ENCODE data around the gene SHANK1. TPM values are rescaled to one million over a fixed set of nuclear protein-coding genes. Genes with fewer than 3 reads are reported as not detected.

The SHANK1 gene
- total and polyA plus RNA-seq, 4 donors, result 0.06 to 0.28 (median 0.17) TPM; not detected in 1

DNA sequence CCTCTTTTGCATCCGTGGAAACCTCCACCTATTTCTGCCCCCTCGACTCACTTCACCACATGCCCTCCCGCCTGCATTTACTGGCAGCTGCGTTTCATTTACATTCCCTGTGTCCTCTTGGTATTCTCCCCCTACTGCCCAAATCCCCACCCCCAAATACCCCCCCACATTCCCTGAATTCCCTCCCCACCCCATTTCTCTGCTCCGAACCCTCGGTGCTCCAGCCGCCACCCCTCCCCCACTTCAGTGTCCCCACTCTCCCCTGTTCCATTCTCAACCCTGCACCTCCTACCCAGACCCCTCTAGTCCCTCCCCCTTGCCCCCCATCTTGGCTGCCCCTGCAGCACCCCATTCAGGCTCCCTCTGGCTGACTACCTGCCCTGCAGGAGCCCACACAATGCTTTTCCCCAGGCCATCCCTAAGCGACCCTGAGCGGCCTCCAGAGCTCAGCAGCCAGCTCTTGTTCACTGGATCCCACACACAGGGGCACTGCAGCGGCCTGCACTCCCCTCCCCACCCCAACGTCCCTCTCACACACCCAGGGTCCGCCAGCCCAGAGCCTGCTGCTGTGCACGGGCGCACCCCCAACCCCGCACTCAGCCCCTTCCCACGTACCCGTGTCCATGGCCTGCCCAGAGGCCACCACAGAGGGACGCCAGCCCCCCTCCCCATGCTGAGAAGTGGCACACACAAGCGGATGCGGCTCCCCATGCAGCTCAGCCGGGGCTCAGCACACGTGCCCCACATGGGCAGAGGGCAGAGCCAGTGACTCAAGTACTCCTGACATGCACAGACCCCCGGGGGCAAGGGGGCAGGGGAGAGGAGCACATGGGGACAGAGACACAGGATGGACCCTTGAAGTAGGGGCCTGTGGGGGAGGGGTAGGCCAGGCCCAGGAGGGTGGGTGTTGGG is 26.3 kb downstream of the SHANK1 start:
- H3K4me3 ChIP-seq (ENCODE audit: low read depth in 1 of 3, low read length in 3 of 3), result no peak overlapping the region
- no peak overlapping the region for H3K9ac ChIP-seq (ENCODE audit: low read depth in 1 of 2, low read length in 2 of 2)
- H3K27me3 ChIP-seq (ENCODE audit: control insufficient read depth in 4 of 4, insufficient read depth in 4 of 4, low read length in 3 of 4), result peaks cover 0 to 11% (median 2%) of the 10 kb centered on the region in 4 donors
- DNase-seq (ENCODE audit: low spot score), result no peak
- no peaks in the 10 kb centered on the region for H3K9me3 ChIP-seq (ENCODE audit: control insufficient read depth in 4 of 4, low read length in 3 of 4)
- H3K4me1 ChIP-seq (ENCODE audit: control insufficient read depth in 4 of 4, insufficient read depth in 4 of 4, low read length in 3 of 4), result no peaks in the 10 kb centered on the region
- WGBS, result 9% methylated on average over 23 of the region's 23 CpGs
- no peak overlapping the region for H3K27ac ChIP-seq (ENCODE audit: low read depth in 1 of 2, low read length in 2 of 2)
- H3K36me3 ChIP-seq (ENCODE audit: control insufficient read depth in 4 of 4, insufficient read depth in 3 of 4, low read depth in 1 of 4, low read length in 3 of 4), result no peaks in the 10 kb centered on the region
- no peak for TF ChIP-seq GABPA (IDR thresholded peaks at IDR 0.05 in 1 of 2, conservative IDR thresholded peaks at IDR 0.05 in 1 of 2)
- no peak for TF ChIP-seq HNF4G (IDR thresholded peaks at IDR 0.05)
- TF ChIP-seq, protein P1, sequence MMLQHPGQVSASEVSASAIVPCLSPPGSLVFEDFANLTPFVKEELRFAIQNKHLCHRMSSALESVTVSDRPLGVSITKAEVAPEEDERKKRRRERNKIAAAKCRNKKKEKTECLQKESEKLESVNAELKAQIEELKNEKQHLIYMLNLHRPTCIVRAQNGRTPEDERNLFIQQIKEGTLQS (IDR thresholded peaks at IDR 0.05), result no peak
- TF ChIP-seq SP1 (IDR thresholded peaks at IDR 0.05), result no peak
- TF ChIP-seq, protein P2, sequence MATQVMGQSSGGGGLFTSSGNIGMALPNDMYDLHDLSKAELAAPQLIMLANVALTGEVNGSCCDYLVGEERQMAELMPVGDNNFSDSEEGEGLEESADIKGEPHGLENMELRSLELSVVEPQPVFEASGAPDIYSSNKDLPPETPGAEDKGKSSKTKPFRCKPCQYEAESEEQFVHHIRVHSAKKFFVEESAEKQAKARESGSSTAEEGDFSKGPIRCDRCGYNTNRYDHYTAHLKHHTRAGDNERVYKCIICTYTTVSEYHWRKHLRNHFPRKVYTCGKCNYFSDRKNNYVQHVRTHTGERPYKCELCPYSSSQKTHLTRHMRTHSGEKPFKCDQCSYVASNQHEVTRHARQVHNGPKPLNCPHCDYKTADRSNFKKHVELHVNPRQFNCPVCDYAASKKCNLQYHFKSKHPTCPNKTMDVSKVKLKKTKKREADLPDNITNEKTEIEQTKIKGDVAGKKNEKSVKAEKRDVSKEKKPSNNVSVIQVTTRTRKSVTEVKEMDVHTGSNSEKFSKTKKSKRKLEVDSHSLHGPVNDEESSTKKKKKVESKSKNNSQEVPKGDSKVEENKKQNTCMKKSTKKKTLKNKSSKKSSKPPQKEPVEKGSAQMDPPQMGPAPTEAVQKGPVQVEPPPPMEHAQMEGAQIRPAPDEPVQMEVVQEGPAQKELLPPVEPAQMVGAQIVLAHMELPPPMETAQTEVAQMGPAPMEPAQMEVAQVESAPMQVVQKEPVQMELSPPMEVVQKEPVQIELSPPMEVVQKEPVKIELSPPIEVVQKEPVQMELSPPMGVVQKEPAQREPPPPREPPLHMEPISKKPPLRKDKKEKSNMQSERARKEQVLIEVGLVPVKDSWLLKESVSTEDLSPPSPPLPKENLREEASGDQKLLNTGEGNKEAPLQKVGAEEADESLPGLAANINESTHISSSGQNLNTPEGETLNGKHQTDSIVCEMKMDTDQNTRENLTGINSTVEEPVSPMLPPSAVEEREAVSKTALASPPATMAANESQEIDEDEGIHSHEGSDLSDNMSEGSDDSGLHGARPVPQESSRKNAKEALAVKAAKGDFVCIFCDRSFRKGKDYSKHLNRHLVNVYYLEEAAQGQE (IDR thresholded peaks at IDR 0.05), result no peak
- TF ChIP-seq RAD21 (IDR thresholded peaks at IDR 0.05), result no peak
- TF ChIP-seq YY1 (IDR thresholded peaks at IDR 0.05), result no peak
- TF ChIP-seq, protein P3, sequence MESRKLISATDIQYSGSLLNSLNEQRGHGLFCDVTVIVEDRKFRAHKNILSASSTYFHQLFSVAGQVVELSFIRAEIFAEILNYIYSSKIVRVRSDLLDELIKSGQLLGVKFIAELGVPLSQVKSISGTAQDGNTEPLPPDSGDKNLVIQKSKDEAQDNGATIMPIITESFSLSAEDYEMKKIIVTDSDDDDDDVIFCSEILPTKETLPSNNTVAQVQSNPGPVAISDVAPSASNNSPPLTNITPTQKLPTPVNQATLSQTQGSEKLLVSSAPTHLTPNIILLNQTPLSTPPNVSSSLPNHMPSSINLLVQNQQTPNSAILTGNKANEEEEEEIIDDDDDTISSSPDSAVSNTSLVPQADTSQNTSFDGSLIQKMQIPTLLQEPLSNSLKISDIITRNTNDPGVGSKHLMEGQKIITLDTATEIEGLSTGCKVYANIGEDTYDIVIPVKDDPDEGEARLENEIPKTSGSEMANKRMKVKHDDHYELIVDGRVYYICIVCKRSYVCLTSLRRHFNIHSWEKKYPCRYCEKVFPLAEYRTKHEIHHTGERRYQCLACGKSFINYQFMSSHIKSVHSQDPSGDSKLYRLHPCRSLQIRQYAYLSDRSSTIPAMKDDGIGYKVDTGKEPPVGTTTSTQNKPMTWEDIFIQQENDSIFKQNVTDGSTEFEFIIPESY (IDR thresholded peaks at IDR 0.05), result no peak
- TF ChIP-seq EGR1 (IDR thresholded peaks at IDR 0.05; ENCODE audit: low read depth in 2 of 2), result no peak
- no peak for TF ChIP-seq JUND (IDR thresholded peaks at IDR 0.05)
- TF ChIP-seq, protein P4, sequence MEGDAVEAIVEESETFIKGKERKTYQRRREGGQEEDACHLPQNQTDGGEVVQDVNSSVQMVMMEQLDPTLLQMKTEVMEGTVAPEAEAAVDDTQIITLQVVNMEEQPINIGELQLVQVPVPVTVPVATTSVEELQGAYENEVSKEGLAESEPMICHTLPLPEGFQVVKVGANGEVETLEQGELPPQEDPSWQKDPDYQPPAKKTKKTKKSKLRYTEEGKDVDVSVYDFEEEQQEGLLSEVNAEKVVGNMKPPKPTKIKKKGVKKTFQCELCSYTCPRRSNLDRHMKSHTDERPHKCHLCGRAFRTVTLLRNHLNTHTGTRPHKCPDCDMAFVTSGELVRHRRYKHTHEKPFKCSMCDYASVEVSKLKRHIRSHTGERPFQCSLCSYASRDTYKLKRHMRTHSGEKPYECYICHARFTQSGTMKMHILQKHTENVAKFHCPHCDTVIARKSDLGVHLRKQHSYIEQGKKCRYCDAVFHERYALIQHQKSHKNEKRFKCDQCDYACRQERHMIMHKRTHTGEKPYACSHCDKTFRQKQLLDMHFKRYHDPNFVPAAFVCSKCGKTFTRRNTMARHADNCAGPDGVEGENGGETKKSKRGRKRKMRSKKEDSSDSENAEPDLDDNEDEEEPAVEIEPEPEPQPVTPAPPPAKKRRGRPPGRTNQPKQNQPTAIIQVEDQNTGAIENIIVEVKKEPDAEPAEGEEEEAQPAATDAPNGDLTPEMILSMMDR (IDR thresholded peaks at IDR 0.05; ENCODE audit: low read depth, low read length, missing input control), result no peak
- TF ChIP-seq NR2F2 (IDR thresholded peaks at IDR 0.05), result no peak
- TF ChIP-seq TAF1 (conservative IDR thresholded peaks at IDR 0.05), result no peak
- TF ChIP-seq FOXA2 (IDR thresholded peaks at IDR 0.05), result no peak
- no peak for TF ChIP-seq HNF4A (conservative IDR thresholded peaks at IDR 0.05)
- TF ChIP-seq FOXA1 (IDR thresholded peaks at IDR 0.05), result no peak
- TF ChIP-seq RXRA (IDR thresholded peaks at IDR 0.05), result no peak
- TF ChIP-seq, protein P5, sequence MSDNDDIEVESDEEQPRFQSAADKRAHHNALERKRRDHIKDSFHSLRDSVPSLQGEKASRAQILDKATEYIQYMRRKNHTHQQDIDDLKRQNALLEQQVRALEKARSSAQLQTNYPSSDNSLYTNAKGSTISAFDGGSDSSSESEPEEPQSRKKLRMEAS (IDR thresholded peaks at IDR 0.05), result no peak

Data from liver (tissue), 9 donors.